Activated CD4-positive, alpha-beta T cell treated with anti-CD3 and anti-CD28 coated beads for 36 hours (primary cell): ENCODE measurements around the gene ARRB1. TPM values are rescaled to one million over a fixed set of nuclear protein-coding genes. Genes with fewer than 3 reads are reported as not detected.
A peak's percentile ranks its signal among the peaks of the same experiment; 100 is the strongest.

Source experiments
- ATAC-seq: fragments of 200-7000 bp; cut with Tn5 transposase; one replicate; pipeline ENCODE4 v1.10.0; 2021; ENCODE audit warnings: mild to moderate bottlenecking, moderate library complexity
- CTCF ChIA-PET: fragments of 350-600 bp; sonication (Branson Sonifier 250); formaldehyde crosslinking; loops from one replicate; lab custom pipeline; 2021; ENCODE audit warnings: antibody characterized with exemption; lab: Charles Lee
- POLR2A ChIA-PET: fragments of 350-600 bp; sonication (Branson Sonifier 250); formaldehyde crosslinking; loops from one replicate; lab custom pipeline; 2021; ENCODE audit warnings: antibody characterized with exemption, inconsistent platforms; lab: Charles Lee
- DNase-seq: peaks from one replicate; pipeline ENCODE4 v3.0.0-alpha.2; 2020
- H3K27ac Mint-ChIP-seq: one replicate; pipeline ENCODE4 v1.8.0; 2021; ENCODE audit warnings: mixed read lengths
- H3K27me3 Mint-ChIP-seq: one replicate; pipeline ENCODE4 v1.8.0; 2021; ENCODE audit warnings: mixed read lengths
- H3K36me3 Mint-ChIP-seq: one replicate; pipeline ENCODE4 v1.8.0; 2021; ENCODE audit warnings: low read depth, mixed read lengths
- H3K4me1 Mint-ChIP-seq: one replicate; pipeline ENCODE4 v1.8.0; 2021; ENCODE audit warnings: mixed read lengths
- H3K4me3 Mint-ChIP-seq: one replicate; pipeline ENCODE4 v1.8.0; 2021; ENCODE audit warnings: mild to moderate bottlenecking, moderate library complexity, mixed read lengths
- H3K9me3 Mint-ChIP-seq: one replicate; pipeline ENCODE4 v1.8.0; 2021; ENCODE audit warnings: low read depth, mixed read lengths
- intact Hi-C, 2 experiments: fragments of 100-400 bp; cut with DNase I in 1 of 2; cut with micrococcal nuclease in 1 of 2; formaldehyde crosslinking; loops; one replicate each; pipeline versions ENCODE4 v1.14.2 to v1.15.1; 2022 to 2024; cut with DNase I, micrococcal nuclease
- total RNA-seq, 2 experiments: library from RNA; stranded (reverse); gene quantifications; one replicate each; pipeline ENCODE4 v1.2.3, GENCODE V29; 2021

Gene ARRB1
- total RNA-seq, 2 experiments from 2014 or later = 21.0 to 21.8 TPM

DNA sequence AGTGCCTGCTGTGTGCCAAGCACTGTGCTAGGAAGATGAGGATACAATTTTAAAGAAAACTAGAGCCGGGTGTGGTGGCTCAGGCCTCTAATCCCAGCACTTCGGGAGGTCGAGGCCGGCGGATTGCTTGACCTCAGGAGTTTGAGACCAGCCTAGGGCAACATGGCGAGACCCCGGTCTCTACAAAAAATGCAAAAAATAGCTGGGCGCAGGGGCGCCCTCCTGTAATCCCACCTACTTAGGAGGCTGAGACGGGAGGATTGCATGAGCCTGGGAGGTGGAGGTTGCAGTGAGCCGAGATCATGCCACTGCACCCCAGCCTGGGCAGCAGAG, 102.6 kb downstream of the ARRB1 start:
- Mint-ChIP-seq H3K4me3 (no peak overlapping the region), H3K4me1 (no peaks in the 10 kb centered on the region), H3K9me3 (no peaks in the 10 kb centered on the region), H3K27ac (no peak overlapping the region), H3K27me3 (no peaks in the 10 kb centered on the region), H3K36me3 (no peaks in the 10 kb centered on the region)
- intact Hi-C loops = loop anchor here (1.0 kb wide), 6 partner anchors 44 to 320 kb away; no protein-coding TSS in a partner anchor
- CTCF ChIA-PET = interaction anchor here (0.6 to 18.4 kb wide), 37 partner anchors 8 to 505 kb away, joined by 3 to 458 read pairs (median 4); partner anchors contain the start of gene TPBGL
- POLR2A ChIA-PET = interaction anchor here (1.0 kb wide), 3 partner anchors 12 to 109 kb away, joined by 3 to 6 read pairs (median 3); no protein-coding TSS in a partner anchor
- no peak for DNase-seq
- ATAC-seq = no peak

DNA sequence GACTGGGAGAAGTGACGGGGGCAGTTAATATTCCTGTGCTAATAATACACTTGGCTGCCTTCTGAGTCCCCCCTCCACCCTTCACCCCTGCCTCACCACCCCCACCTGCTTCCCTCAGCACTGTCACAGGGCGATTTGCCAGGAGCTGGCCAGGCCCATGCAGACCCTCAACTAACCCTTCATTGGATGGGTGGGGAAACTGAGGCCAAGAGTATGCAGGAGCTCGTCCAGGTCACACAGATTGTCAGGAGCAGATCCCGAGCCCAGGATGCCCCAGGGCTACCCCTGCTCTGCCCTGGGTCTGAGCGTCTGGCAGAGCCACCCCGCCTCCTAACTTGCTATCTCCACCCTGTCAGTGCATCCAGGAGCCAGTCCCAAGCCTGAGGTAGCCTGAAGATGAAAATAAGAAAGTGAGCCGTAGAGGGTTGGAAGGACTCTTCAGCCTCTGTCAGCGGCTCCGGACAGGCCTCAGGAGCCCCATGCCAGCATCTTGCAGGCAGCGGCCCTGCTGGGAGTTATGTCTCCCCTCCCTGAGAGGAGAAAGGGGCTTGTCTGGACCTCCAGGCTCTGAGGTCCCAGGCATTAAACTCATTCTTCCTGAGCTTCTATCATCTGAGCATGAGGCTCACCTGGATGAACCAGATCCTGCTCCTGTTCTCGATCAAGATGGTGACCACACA, 104.7 kb downstream of the ARRB1 start:
- intact Hi-C loops = no loop called here
- Mint-ChIP-seq H3K36me3 (no peaks in the 10 kb centered on the region), H3K4me1 (peaks cover 4% of the 10 kb centered on the region), H3K9me3 (no peaks in the 10 kb centered on the region), H3K4me3 (no peak overlapping the region), H3K27me3 (peaks cover 16% of the 10 kb centered on the region), H3K27ac (no peak overlapping the region)
- POLR2A ChIA-PET = no interaction called here
- DNase-seq = no peak
- CTCF ChIA-PET = interaction anchor here (0.5 to 18.4 kb wide), 8 partner anchors 9 to 341 kb away, joined by 3 to 458 read pairs (median 4); no protein-coding TSS in a partner anchor
- ATAC-seq = no peak

DNA sequence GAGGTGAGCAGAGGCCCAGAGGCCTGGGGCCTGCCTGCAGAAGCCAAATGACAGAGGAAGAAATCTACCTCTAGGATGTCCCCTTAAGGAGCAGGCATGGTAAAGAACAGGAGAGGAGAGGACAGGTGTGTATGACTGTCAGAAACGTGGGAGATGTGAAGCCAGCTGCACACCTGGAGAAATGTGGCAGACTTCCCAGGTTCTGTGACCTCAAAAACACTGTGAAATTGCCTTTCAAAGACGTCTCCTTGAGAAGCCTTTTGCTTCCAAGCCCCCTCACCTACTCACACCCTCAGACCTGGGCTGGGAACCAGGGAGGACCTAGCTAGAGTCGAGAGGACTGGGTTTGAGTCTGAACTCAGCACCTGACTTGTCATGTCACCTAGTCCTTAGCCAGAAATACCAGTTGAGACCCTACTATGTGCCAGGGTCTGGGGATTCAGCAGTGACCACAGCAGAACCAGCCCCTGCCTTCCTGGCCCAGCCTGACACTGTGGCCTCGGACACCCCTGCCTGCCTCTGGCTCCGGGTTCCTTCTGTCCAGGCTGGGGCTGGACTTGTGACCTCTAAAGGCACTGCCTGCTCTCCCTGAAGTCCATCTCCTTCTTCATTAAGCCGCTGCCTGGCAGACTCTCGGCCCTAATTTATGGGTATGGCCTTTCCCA, 105.3 kb downstream of the ARRB1 start:
- ChIA-PET CTCF (interaction anchor here (0.6 to 18.4 kb wide), 5 partner anchors 8 to 224 kb away, joined by 3 to 458 read pairs (median 3); no protein-coding TSS in a partner anchor), POLR2A (no interaction called here)
- no peaks in the 10 kb centered on the region for H3K36me3 Mint-ChIP-seq
- intact Hi-C loops = no loop called here
- no peak overlapping the region for H3K4me3 Mint-ChIP-seq
- no peak overlapping the region for H3K27ac Mint-ChIP-seq
- H3K4me1 Mint-ChIP-seq = peaks cover 4% of the 10 kb centered on the region
- DNase-seq = no peak
- ATAC-seq = no peak
- peaks cover 16% of the 10 kb centered on the region for H3K27me3 Mint-ChIP-seq
- no peaks in the 10 kb centered on the region for H3K9me3 Mint-ChIP-seq

DNA sequence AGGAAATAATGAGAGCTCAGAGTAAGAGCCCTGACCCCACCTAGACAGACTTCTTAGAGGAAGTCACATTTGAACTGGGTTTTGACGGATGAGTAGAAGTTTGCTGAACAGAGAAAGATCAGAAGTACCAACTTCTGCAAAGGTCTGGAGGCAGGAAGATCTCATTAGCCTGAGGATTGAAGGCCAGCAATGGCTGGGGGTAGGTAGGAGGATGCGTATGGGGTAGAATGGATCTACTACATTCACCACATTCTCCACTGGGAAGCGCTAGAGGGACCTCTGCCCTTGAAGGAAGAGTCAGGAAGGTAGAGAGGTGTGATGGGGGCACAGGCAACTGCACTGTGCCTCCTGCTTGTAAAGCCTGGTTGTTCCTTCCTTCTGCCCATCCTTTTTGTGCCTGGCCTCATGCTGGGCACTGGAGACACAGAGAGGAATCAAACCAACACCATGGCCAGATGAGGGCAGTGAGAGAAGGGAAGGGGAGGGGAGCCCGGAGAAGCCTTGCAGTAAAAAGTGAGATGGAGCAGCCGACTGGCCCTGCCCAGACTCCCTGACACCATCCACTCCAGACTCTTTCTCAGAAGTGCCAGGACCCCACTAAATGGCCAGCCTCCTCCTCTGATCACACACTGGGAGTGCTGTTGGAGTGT, 106.0 kb downstream of the ARRB1 start:
- no peak overlapping the region for H3K27ac Mint-ChIP-seq
- H3K36me3 Mint-ChIP-seq = no peaks in the 10 kb centered on the region
- intact Hi-C loops = no loop called here
- H3K27me3 Mint-ChIP-seq = peaks cover 16% of the 10 kb centered on the region
- H3K4me1 Mint-ChIP-seq = peaks cover 4% of the 10 kb centered on the region
- ChIA-PET CTCF (interaction anchor here (0.5 to 18.4 kb wide), 12 partner anchors 10 to 610 kb away, joined by 3 to 458 read pairs (median 4); no protein-coding TSS in a partner anchor), POLR2A (no interaction called here)
- no peak overlapping the region for H3K4me3 Mint-ChIP-seq
- DNase-seq (no peak), ATAC-seq (no peak)
- no peaks in the 10 kb centered on the region for H3K9me3 Mint-ChIP-seq

DNA sequence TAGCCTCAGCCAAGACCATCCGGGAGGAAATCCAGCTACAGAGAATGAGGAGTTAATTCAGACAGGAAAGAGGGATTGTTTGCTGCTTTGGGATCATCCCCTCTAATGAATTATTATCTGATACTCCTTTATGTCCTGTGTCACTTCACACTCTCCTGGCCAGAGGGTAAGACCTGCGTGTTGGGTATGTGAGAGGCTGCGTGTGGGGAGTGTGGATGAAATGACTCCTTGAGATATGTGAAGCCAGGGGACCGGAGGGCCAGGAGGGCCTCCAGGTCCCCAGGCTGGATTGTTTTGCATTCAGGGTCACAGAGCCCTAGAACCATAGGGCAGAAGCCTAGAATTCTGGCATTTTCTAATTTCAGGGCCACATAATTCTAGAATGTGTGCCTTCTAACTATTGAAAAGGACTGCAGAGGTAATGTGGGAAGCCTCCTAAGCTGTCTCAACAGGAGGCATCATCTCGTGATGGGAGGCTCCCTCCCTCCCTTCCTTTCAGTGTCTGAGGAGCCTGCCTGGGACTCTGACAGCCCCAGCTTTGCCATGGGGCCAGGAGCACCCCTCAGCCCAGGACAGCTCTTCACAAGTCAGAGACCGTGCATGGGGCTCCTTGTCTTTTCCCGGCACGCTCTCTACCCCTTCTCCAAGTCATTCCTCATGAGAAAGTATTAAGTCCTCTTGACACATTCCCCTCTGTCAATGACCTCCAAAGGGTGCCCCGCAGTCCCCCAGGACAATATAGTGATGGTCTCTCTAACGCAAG, 107.2 kb downstream of the ARRB1 start:
- Mint-ChIP-seq H3K27ac (no peak overlapping the region), H3K36me3 (no peaks in the 10 kb centered on the region), H3K4me1 (peaks cover 8% of the 10 kb centered on the region), H3K4me3 (no peak overlapping the region), H3K27me3 (peaks cover 21% of the 10 kb centered on the region), H3K9me3 (no peaks in the 10 kb centered on the region)
- no peak for DNase-seq
- ATAC-seq = no peak
- ChIA-PET CTCF (interaction anchor here (0.6 to 18.4 kb wide), 11 partner anchors 9 to 313 kb away, joined by 3 to 458 read pairs (median 4); no protein-coding TSS in a partner anchor), POLR2A (no interaction called here)
- intact Hi-C loops = no loop called here

DNA sequence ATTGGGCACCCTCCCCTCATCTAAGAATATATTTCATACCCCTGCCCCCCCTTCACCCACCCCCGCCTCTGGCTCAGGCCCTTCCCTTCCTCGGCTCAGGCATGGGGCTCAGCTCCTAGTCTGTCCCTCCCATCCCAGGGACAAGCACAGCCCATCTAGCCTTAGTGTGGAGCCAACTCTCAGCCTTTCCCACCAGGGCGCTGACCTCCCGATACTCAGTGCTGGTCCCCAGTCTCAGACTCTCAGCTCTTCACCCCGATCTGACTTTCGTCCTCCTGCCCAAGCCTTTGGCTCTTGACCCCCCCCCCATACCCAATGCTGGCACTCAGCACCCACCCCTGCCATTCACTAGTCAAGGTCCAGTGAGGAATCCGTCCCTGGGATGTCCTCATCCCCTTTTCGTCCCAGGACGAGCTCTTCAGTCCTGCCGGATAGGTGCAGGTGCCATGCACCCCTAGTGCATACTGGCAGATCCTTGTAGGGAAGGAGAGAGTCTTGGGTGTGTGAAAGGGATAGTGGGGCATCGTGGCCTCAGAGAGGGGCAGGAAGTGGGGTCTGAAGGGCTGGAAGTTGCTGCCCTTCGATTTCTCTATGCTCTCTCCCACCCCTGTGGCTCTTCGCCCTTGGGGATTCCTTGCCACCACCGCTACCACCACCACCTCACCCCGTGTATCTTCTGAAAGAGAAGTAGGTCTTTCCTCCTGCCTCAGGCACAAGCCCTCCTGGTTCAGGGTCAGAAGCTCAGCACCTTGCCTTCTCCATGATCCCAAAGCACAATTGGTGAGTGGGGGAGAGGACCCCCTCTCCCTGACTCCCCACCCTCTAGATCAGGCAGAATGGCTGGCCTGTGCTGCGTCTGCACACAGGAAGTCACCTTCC, 108.5 kb downstream of the ARRB1 start:
- peak overlapping the region; percentile 59 for H3K4me3 Mint-ChIP-seq
- POLR2A ChIA-PET = no interaction called here

DNA sequence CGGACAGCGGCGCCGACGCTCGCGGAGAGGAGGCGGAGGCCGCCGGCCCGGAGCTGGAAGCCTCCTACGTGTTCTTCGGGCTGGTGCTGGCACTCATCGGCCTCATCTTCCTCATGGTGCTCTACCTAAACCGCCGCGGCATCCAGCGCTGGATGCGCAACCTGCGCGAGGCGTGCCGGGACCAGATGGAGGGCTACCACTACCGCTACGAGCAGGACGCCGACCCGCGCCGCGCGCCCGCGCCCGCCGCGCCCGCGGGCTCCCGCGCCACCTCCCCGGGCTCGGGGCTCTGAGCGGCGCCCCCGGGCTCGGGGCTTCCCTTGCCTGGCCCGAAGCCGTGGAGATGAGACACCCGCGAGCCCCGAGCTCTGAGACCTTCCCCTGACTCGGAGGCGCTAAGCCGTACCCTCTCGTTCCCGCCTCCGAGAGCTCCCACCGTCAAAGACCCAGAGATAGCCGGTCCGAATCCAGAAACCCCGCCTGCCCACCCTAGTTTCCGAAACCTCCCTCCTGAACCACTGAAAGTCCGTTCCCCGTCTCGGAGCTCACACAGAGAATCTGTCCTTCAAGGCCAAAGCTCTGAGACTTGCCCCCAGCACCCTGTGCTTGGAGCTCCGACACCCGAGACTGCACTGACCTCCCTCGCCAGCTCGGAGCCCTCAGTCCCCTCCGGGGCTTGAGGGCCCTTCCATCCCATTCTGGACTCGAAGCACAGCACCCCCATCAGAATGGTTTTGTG, 109.4 kb downstream of the ARRB1 start:
- H3K9me3 Mint-ChIP-seq = no peaks in the 10 kb centered on the region
- peak overlapping the region; percentile 59 for H3K4me3 Mint-ChIP-seq
- DNase-seq = no peak
- peaks cover 23% of the 10 kb centered on the region for H3K27me3 Mint-ChIP-seq
- intact Hi-C loops = loop anchor here (1.0 to 2.0 kb wide), 6 partner anchors 27 to 313 kb away; partner anchors contain the start of genes NEU3 (in 1 of the 2), SPCS2 (in 1 of the 2) and XRRA1 (in 1 of the 2)
- ATAC-seq = peak; percentile 37
- POLR2A ChIA-PET = no interaction called here
- CTCF ChIA-PET = interaction anchor here (0.5 to 18.4 kb wide), 34 partner anchors 10 to 1375 kb away, joined by 3 to 458 read pairs (median 3); partner anchors contain the start of genes SPCS2 and XRRA1
- H3K27ac Mint-ChIP-seq = no peak overlapping the region
- no peaks in the 10 kb centered on the region for H3K36me3 Mint-ChIP-seq
- H3K4me1 Mint-ChIP-seq = peaks cover 8% of the 10 kb centered on the region

More for the DNA sequence above, 108.5 kb downstream of the ARRB1 start:
- no peak overlapping the region for H3K27ac Mint-ChIP-seq
- DNase-seq (no peak), ATAC-seq (no peak)
- H3K9me3 Mint-ChIP-seq = no peaks in the 10 kb centered on the region
- CTCF ChIA-PET = interaction anchor here (0.5 to 18.4 kb wide), 19 partner anchors 9 to 1376 kb away, joined by 3 to 458 read pairs (median 3); no protein-coding TSS in a partner anchor
- intact Hi-C loops = no loop called here
- H3K27me3 Mint-ChIP-seq = peaks cover 23% of the 10 kb centered on the region
- H3K36me3 Mint-ChIP-seq = no peaks in the 10 kb centered on the region
- H3K4me1 Mint-ChIP-seq = peaks cover 8% of the 10 kb centered on the region

DNA sequence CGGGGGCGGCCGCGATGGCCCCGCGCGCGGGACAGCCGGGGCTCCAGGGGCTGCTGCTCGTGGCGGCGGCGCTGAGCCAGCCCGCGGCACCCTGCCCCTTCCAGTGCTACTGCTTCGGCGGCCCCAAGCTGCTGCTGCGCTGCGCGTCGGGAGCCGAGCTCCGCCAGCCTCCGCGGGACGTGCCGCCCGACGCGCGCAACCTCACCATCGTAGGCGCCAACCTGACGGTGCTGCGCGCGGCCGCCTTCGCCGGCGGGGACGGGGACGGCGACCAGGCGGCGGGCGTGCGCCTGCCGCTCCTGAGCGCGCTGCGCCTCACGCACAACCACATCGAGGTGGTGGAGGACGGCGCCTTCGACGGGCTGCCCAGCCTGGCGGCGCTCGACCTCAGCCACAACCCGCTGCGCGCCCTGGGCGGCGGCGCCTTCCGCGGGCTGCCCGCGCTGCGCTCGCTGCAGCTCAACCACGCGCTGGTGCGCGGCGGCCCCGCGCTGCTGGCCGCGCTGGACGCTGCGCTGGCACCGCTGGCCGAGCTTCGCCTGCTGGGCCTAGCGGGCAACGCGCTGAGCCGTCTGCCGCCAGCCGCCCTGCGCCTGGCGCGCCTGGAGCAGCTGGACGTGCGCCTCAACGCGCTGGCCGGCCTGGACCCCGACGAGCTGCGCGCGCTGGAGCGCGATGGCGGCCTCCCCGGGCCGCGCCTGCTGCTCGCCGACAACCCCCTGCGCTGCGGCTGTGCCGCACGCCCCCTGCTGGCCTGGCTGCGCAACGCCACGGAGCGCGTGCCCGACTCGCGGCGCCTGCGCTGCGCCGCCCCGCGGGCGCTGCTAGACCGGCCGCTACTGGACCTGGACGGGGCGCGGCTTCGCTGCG, 110.2 kb downstream of the ARRB1 start:
- peak overlapping the region; percentile 59 for H3K4me3 Mint-ChIP-seq
- ATAC-seq = peak; percentile 88
- intact Hi-C loops = loop anchor here (1.0 to 2.0 kb wide), 6 partner anchors 26 to 312 kb away; partner anchors contain the start of genes NEU3 (in 1 of the 2), SPCS2 (in 1 of the 2) and XRRA1 (in 1 of the 2)
- H3K36me3 Mint-ChIP-seq = no peaks in the 10 kb centered on the region
- DNase-seq = peak; percentile 92
- peaks cover 8% of the 10 kb centered on the region for H3K4me1 Mint-ChIP-seq
- H3K27ac Mint-ChIP-seq = no peak overlapping the region
- H3K27me3 Mint-ChIP-seq = peaks cover 23% of the 10 kb centered on the region
- no peaks in the 10 kb centered on the region for H3K9me3 Mint-ChIP-seq
- ChIA-PET POLR2A (interaction anchor here (0.6 kb wide), 1 partner anchor 289 kb away, joined by 3 read pairs; no protein-coding TSS in a partner anchor), CTCF (interaction anchor here (0.6 to 18.4 kb wide), 40 partner anchors 7 to 1320 kb away, joined by 3 to 458 read pairs (median 3); partner anchors contain the start of genes SPCS2 and XRRA1)
